OCI-LY1 (cell line): Measurements from ENCODE around the gene ASPSCR1.

Source experiments
- H2AFZ ChIP-seq: fragments of 200-600 bp; sonication (generic), shearing (Covaris generic); 2 replicates; pipeline ENCODE4 v1.6.0; 2014; ENCODE audit warnings: antibody characterized with exemption, mild to moderate bottlenecking, low read length
- H3F3A ChIP-seq: fragments of 200-600 bp; sonication (generic), shearing (Covaris generic); 2 replicates; pipeline ENCODE4 v1.6.0; 2014; ENCODE audit warnings: mild to moderate bottlenecking, antibody characterized with exemption, low read length, moderate library complexity; ENCODE audit not compliant: insufficient read depth
- H3K27ac ChIP-seq: fragments of 200-600 bp; sonication (generic); 2 replicates; pipeline ENCODE4 v1.5.1; 2014; ENCODE audit warnings: low read length, mixed run types, mild to moderate bottlenecking, low read depth; ENCODE audit not compliant: poor library complexity, severe bottlenecking
- H3K27me3 ChIP-seq: fragments of 200-600 bp; sonication (generic); 2 replicates; pipeline ENCODE4 v1.6.0; 2014; ENCODE audit warnings: antibody characterized with exemption, mild to moderate bottlenecking, low read length, moderate library complexity; ENCODE audit not compliant: insufficient read depth
- H3K36me3 ChIP-seq: fragments of 200-600 bp; sonication (generic); 2 replicates; pipeline ENCODE4 v1.6.1; 2014; ENCODE audit warnings: mild to moderate bottlenecking, antibody characterized with exemption, low read length, moderate library complexity, mixed read lengths; ENCODE audit not compliant: insufficient read depth
- H3K4me1 ChIP-seq: fragments of 200-600 bp; sonication (generic); 2 replicates; pipeline ENCODE4 v1.5.1; 2014; ENCODE audit warnings: mild to moderate bottlenecking, low read length, moderate library complexity; ENCODE audit not compliant: insufficient read depth, severe bottlenecking
- H3K4me2 ChIP-seq: fragments of 200-600 bp; sonication (generic), shearing (Covaris generic); 2 replicates; pipeline ENCODE4 v1.6.1; 2014; ENCODE audit warnings: low read length
- H3K4me3 ChIP-seq: fragments of 200-600 bp; sonication (generic); 2 replicates; pipeline ENCODE4 v1.5.1; 2014; ENCODE audit warnings: low read length, low read depth, mild to moderate bottlenecking, mixed read lengths; ENCODE audit not compliant: poor library complexity, severe bottlenecking
- H3K79me2 ChIP-seq: fragments of 200-600 bp; shearing (Covaris generic); 2 replicates; pipeline ENCODE4 v1.6.1; 2016; ENCODE audit warnings: mixed run types, low read length, mixed read lengths; ENCODE audit not compliant: insufficient read depth
- H3K9ac ChIP-seq: fragments of 200-600 bp; sonication (generic), shearing (Covaris generic); 2 replicates; pipeline ENCODE4 v1.6.1; 2014; ENCODE audit warnings: mild to moderate bottlenecking, low read length, mixed read lengths
- H3K9me2 ChIP-seq: fragments of 200-600 bp; sonication (generic), shearing (Covaris generic); 2 replicates; pipeline ENCODE4 v1.6.1; 2014; ENCODE audit warnings: low read depth, mild to moderate bottlenecking, low read length, mixed read lengths
- H3K9me3 ChIP-seq: fragments of 200-600 bp; shearing (Covaris generic); 2 replicates; pipeline ENCODE4 v1.6.1; 2014; ENCODE audit warnings: low read length, mixed read lengths
- H4K20me1 ChIP-seq: fragments of 200-600 bp; sonication (generic), shearing (Covaris generic); 2 replicates; pipeline ENCODE4 v1.6.0; 2016; ENCODE audit warnings: mild to moderate bottlenecking, low read length; ENCODE audit not compliant: insufficient read depth
- CTCF ChIP-seq: fragments of 200-600 bp; sonication (generic), shearing (Covaris generic); IDR thresholded peaks from 2 replicates; pipeline ENCODE4 v1.5.1; 2017; ENCODE audit warnings: mild to moderate bottlenecking, antibody characterized with exemption, low read length, moderate library complexity, mixed read lengths
- EZH2 ChIP-seq: fragments of 200-600 bp; sonication (generic), shearing (Covaris generic); IDR thresholded peaks from 2 replicates; pipeline ENCODE4 v1.8.0; 2017; ENCODE audit warnings: borderline replicate concordance, mixed run types, mild to moderate bottlenecking, antibody characterized with exemption, low read length, moderate library complexity, mixed read lengths

The ASPSCR1 gene

GRCh38 chr17:82016875-82017459, 39.5 kb downstream of the ASPSCR1 start:
- no peaks in the 10 kb centered on the region for H3K9me2 ChIP-seq
- H3K27ac ChIP-seq, result no peak overlapping the region
- H4K20me1 ChIP-seq, result no peaks in the 10 kb centered on the region
- no peaks in the 10 kb centered on the region for H3F3A ChIP-seq
- H3K9ac ChIP-seq, result no peak overlapping the region
- H3K27me3 ChIP-seq, result peaks cover 3% of the 10 kb centered on the region; the same call in 1 of the 2 replicates
- peaks cover 12% of the 10 kb centered on the region for H3K36me3 ChIP-seq
- H3K4me3 ChIP-seq, result no peak overlapping the region
- TF ChIP-seq EZH2 (no peak), CTCF (no peak)
- H2AFZ ChIP-seq, result no peak overlapping the region
- H3K79me2 ChIP-seq, result no peaks in the 10 kb centered on the region
- no peak overlapping the region for H3K4me2 ChIP-seq
- H3K4me1 ChIP-seq, result peaks cover 13% of the 10 kb centered on the region
- H3K9me3 ChIP-seq, result no peaks in the 10 kb centered on the region

GRCh38 chr17:82017612-82018151, 40.3 kb downstream of the ASPSCR1 start:
- H2AFZ ChIP-seq, result no peak overlapping the region
- H3K36me3 ChIP-seq, result peaks cover 12% of the 10 kb centered on the region
- H3K4me2 ChIP-seq, result no peak overlapping the region
- no peaks in the 10 kb centered on the region for H4K20me1 ChIP-seq
- no peak overlapping the region for H3K9ac ChIP-seq
- TF ChIP-seq EZH2 (no peak), CTCF (no peak)
- H3K27me3 ChIP-seq, result peaks cover 3% of the 10 kb centered on the region; the same call in 1 of the 2 replicates
- H3K79me2 ChIP-seq, result no peaks in the 10 kb centered on the region
- no peaks in the 10 kb centered on the region for H3K9me3 ChIP-seq
- no peak overlapping the region for H3K4me3 ChIP-seq
- H3K9me2 ChIP-seq, result no peaks in the 10 kb centered on the region
- H3K27ac ChIP-seq, result no peak overlapping the region
- peaks cover 15% of the 10 kb centered on the region for H3K4me1 ChIP-seq
- no peaks in the 10 kb centered on the region for H3F3A ChIP-seq

GRCh38 chr17:82018152-82018988, 40.9 kb downstream of the ASPSCR1 start:
- no peak overlapping the region for H2AFZ ChIP-seq
- H3K79me2 ChIP-seq, result no peaks in the 10 kb centered on the region
- H3K9me3 ChIP-seq, result no peaks in the 10 kb centered on the region
- no peak overlapping the region for H3K4me2 ChIP-seq
- H3K4me3 ChIP-seq, result no peak overlapping the region
- TF ChIP-seq CTCF (no peak), EZH2 (no peak)
- no peak overlapping the region for H3K9ac ChIP-seq
- H3K4me1 ChIP-seq, result peaks cover 15% of the 10 kb centered on the region
- no peaks in the 10 kb centered on the region for H3F3A ChIP-seq
- no peak overlapping the region for H3K27ac ChIP-seq
- peaks cover 3% of the 10 kb centered on the region; the same call in 1 of the 2 replicates for H3K27me3 ChIP-seq
- H3K9me2 ChIP-seq, result no peaks in the 10 kb centered on the region
- peaks cover 12% of the 10 kb centered on the region; the same call in 1 of the 2 replicates for H3K36me3 ChIP-seq
- no peaks in the 10 kb centered on the region for H4K20me1 ChIP-seq
